SK-N-MC (cell line): ENCODE measurements around the gene ZNF554.

Experiments
- EZH2 ChIP-seq: fragments of 200-600 bp; sonication (generic); IDR thresholded peaks from one replicate; pipeline ENCODE4 v1.6.1; 2017; ENCODE audit warnings: antibody characterized with exemption
- FOXP2 ChIP-seq: optimal IDR thresholded peaks from 2 replicates; pipeline ENCODE3; 2011; ENCODE audit warnings: mild to moderate bottlenecking, moderate library complexity; ENCODE audit not compliant: insufficient read depth; ENCODE audit errors: extremely low read length, control extremely low read depth
- POLR2AphosphoS5 ChIP-seq: IDR thresholded peaks from 2 replicates; pipeline ENCODE4 v1.6.1; 2012; ENCODE audit warnings: mild to moderate bottlenecking, low read depth, low read length, borderline replicate concordance

DNA sequence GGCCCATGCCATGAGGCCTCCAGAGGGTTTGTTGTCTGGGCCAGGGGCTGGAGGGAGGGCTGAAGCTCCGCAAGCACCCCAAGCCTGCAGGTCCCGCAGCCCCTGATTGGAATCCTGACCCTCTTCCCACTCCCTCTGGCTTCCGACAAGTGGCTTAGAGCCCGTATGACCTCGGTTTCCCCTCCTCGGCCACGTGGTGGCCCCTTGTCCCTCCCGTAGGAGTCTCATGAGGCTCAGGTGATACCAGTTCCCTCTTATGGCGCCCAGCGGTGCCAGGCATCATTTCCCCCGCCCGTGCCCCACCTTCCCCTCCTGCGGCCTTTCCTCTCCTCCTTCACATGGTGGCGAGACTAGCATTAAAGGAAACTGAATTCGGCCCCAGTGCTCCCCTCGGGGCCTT is 28.2 kb upstream of the ZNF554 start:
- TF ChIP-seq EZH2 (no peak), POLR2AphosphoS5 (no peak), FOXP2 (no peak)
